Measurements from ENCODE around the gene IGFL1. TPM values are rescaled to one million over a fixed set of nuclear protein-coding genes. Genes with fewer than 3 reads are reported as not detected.
"Not testable (repeated sequence)": the region's sequence is repeated elsewhere in the genome, so short reads cannot be mapped to it uniquely, and the experiment has no call there.

Gene IGFL1
- total and polyA plus RNA-seq, 2 experiments from 2014 or later, result not detected

DNA sequence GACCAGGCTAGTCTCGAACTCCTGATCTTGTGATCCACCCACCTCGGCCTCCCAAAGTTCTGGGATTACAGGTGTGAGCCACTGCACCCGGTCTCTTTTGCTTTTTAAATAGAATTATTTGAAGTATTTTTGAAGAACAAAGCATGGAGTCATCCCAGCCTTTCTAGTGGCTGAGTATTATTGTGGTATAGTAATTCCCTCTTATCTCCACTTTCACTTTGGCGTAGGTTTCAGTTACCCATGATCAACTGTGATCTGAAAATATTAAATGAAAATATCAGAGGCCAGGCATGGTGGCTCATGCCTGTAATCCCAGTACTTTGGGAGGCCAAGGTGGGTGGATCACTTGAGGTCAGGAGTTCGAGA, 36.9 kb upstream of the IGFL1 start:
- H3K9me3 Mint-ChIP-seq; H3K36me3 Mint-ChIP-seq (ENCODE audit: low read depth); H3K27me3 ChIP-seq (ENCODE audit: insufficient read depth); H3K4me1 Mint-ChIP-seq; H3K27ac ChIP-seq (ENCODE audit: low read depth); H3K27ac Mint-ChIP-seq; H3K4me3 ChIP-seq; H3K4me1 ChIP-seq (ENCODE audit: insufficient read depth); H3K27me3 Mint-ChIP-seq (ENCODE audit: insufficient read depth, low read depth, poor library complexity); H2AFZ ChIP-seq; DNase-seq (ENCODE audit: low spot score); H3K79me2 ChIP-seq (replicated peaks; ENCODE audit: insufficient read depth); H3K4me3 Mint-ChIP-seq; ATAC-seq; H3K9me2 ChIP-seq (ENCODE audit: insufficient read depth); H3F3A ChIP-seq (replicated peaks; ENCODE audit: low read depth); H3K36me3 ChIP-seq (ENCODE audit: insufficient read depth); H3K4me2 ChIP-seq; H4K20me1 ChIP-seq (replicated peaks; ENCODE audit: insufficient read depth): not testable (repeated sequence)

DNA sequence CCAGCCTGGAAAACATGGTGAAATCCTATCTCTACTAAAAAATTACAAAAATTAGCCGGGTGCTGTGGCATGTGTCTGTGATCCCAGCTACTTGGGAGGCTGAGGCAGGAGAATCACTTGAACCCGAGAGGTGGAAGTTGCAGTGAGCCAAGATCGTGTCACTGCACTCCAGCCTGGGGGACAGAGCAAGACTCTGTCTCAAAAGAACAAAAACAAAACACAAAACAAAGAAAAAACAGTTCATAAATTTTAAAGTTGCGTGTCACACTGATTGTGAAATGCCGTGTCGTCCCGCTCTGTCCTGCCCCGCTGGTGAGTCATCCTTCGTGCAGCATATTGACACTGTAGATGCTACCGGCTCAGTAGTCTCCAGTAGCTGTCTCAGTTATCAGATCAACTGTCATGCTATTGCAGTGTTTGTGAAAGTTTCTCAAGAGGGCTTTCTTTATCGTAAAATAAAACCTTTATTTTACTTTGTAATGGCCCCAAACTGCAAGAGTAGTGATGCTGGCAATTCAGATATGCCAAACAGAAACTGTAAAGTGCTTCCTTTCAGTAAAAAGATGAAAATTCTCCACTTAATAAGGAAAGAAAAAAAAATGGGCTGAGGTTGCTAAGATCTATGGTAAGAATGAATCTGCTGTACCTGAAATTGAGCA, 36.4 kb upstream of the IGFL1 start:
- Histone ChIP-seq H3K27me3 (ENCODE audit: insufficient read depth) (no peaks in the 10 kb centered on the region), H3F3A (replicated peaks; ENCODE audit: low read depth) (no peaks in the 10 kb centered on the region), H3K79me2 (replicated peaks; ENCODE audit: insufficient read depth) (no peaks in the 10 kb centered on the region), H3K4me3 (no peak overlapping the region), H2AFZ (0 out of 2 replicates have a peak overlapping the region, but pooled peaks have one; percentile 69), H4K20me1 (replicated peaks; ENCODE audit: insufficient read depth) (no peaks in the 10 kb centered on the region; the same call in 1 of the 2 replicates), H3K27ac (ENCODE audit: low read depth) (no peak overlapping the region), H3K36me3 (ENCODE audit: insufficient read depth) (no peaks in the 10 kb centered on the region), H3K9me2 (ENCODE audit: insufficient read depth) (no peaks in the 10 kb centered on the region), H3K4me2 (no peak overlapping the region), H3K4me1 (ENCODE audit: insufficient read depth) (no peaks in the 10 kb centered on the region)
- no peak for ATAC-seq
- H3K27ac Mint-ChIP-seq, result no peak overlapping the region
- H3K9me3 Mint-ChIP-seq, result no peaks in the 10 kb centered on the region; the same call in 2 of the 3 replicates
- H3K36me3 Mint-ChIP-seq (ENCODE audit: low read depth), result no peaks in the 10 kb centered on the region
- no peaks in the 10 kb centered on the region for H3K4me1 Mint-ChIP-seq
- no peak for DNase-seq (ENCODE audit: low spot score)
- no peak for TF ChIP-seq JUNB (IDR thresholded peaks at IDR 0.05; ENCODE audit: unreplicated experiment)
- TF ChIP-seq, protein P1, sequence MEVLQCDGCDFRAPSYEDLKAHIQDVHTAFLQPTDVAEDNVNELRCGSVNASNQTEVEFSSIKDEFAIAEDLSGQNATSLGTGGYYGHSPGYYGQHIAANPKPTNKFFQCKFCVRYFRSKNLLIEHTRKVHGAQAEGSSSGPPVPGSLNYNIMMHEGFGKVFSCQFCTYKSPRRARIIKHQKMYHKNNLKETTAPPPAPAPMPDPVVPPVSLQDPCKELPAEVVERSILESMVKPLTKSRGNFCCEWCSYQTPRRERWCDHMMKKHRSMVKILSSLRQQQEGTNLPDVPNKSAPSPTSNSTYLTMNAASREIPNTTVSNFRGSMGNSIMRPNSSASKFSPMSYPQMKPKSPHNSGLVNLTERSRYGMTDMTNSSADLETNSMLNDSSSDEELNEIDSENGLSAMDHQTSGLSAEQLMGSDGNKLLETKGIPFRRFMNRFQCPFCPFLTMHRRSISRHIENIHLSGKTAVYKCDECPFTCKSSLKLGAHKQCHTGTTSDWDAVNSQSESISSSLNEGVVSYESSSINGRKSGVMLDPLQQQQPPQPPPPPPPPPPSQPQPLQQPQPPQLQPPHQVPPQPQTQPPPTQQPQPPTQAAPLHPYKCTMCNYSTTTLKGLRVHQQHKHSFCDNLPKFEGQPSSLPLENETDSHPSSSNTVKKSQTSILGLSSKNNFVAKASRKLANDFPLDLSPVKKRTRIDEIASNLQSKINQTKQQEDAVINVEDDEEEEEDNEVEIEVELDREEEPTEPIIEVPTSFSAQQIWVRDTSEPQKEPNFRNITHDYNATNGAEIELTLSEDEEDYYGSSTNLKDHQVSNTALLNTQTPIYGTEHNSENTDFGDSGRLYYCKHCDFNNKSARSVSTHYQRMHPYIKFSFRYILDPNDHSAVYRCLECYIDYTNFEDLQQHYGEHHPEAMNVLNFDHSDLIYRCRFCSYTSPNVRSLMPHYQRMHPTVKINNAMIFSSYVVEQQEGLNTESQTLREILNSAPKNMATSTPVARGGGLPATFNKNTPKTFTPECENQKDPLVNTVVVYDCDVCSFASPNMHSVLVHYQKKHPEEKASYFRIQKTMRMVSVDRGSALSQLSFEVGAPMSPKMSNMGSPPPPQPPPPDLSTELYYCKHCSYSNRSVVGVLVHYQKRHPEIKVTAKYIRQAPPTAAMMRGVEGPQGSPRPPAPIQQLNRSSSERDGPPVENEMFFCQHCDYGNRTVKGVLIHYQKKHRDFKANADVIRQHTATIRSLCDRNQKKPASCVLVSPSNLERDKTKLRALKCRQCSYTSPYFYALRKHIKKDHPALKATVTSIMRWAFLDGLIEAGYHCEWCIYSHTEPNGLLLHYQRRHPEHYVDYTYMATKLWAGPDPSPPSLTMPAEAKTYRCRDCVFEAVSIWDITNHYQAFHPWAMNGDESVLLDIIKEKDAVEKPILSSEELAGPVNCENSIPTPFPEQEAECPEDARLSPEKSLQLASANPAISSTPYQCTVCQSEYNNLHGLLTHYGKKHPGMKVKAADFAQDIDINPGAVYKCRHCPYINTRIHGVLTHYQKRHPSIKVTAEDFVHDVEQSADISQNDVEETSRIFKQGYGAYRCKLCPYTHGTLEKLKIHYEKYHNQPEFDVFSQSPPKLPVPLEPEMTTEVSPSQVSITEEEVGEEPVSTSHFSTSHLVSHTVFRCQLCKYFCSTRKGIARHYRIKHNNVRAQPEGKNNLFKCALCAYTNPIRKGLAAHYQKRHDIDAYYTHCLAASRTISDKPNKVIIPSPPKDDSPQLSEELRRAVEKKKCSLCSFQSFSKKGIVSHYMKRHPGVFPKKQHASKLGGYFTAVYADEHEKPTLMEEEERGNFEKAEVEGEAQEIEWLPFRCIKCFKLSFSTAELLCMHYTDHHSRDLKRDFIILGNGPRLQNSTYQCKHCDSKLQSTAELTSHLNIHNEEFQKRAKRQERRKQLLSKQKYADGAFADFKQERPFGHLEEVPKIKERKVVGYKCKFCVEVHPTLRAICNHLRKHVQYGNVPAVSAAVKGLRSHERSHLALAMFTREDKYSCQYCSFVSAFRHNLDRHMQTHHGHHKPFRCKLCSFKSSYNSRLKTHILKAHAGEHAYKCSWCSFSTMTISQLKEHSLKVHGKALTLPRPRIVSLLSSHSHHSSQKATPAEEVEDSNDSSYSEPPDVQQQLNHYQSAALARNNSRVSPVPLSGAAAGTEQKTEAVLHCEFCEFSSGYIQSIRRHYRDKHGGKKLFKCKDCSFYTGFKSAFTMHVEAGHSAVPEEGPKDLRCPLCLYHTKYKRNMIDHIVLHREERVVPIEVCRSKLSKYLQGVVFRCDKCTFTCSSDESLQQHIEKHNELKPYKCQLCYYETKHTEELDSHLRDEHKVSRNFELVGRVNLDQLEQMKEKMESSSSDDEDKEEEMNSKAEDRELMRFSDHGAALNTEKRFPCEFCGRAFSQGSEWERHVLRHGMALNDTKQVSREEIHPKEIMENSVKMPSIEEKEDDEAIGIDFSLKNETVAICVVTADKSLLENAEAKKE (CRISPR knock-in tag; IDR thresholded peaks at IDR 0.05), result no peak
- TF ChIP-seq, protein P2, sequence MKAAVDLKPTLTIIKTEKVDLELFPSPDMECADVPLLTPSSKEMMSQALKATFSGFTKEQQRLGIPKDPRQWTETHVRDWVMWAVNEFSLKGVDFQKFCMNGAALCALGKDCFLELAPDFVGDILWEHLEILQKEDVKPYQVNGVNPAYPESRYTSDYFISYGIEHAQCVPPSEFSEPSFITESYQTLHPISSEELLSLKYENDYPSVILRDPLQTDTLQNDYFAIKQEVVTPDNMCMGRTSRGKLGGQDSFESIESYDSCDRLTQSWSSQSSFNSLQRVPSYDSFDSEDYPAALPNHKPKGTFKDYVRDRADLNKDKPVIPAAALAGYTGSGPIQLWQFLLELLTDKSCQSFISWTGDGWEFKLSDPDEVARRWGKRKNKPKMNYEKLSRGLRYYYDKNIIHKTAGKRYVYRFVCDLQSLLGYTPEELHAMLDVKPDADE (IDR thresholded peaks at IDR 0.05), result no peak
- TF ChIP-seq, protein P3, sequence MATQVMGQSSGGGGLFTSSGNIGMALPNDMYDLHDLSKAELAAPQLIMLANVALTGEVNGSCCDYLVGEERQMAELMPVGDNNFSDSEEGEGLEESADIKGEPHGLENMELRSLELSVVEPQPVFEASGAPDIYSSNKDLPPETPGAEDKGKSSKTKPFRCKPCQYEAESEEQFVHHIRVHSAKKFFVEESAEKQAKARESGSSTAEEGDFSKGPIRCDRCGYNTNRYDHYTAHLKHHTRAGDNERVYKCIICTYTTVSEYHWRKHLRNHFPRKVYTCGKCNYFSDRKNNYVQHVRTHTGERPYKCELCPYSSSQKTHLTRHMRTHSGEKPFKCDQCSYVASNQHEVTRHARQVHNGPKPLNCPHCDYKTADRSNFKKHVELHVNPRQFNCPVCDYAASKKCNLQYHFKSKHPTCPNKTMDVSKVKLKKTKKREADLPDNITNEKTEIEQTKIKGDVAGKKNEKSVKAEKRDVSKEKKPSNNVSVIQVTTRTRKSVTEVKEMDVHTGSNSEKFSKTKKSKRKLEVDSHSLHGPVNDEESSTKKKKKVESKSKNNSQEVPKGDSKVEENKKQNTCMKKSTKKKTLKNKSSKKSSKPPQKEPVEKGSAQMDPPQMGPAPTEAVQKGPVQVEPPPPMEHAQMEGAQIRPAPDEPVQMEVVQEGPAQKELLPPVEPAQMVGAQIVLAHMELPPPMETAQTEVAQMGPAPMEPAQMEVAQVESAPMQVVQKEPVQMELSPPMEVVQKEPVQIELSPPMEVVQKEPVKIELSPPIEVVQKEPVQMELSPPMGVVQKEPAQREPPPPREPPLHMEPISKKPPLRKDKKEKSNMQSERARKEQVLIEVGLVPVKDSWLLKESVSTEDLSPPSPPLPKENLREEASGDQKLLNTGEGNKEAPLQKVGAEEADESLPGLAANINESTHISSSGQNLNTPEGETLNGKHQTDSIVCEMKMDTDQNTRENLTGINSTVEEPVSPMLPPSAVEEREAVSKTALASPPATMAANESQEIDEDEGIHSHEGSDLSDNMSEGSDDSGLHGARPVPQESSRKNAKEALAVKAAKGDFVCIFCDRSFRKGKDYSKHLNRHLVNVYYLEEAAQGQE (IDR thresholded peaks at IDR 0.05; ENCODE audit: unreplicated experiment), result no peak
- no peak for TF ChIP-seq CREB1 (CRISPR knock-in tag; IDR thresholded peaks at IDR 0.05; ENCODE audit: low read depth)
- peaks cover 6% of the 10 kb centered on the region for H3K27me3 Mint-ChIP-seq (ENCODE audit: insufficient read depth, low read depth, poor library complexity)
- H3K4me3 Mint-ChIP-seq, result no peak overlapping the region
